ENCODE results near the gene SMTNL1. TPM values are rescaled to one million over a fixed set of nuclear protein-coding genes. Genes with fewer than 3 reads are reported as not detected.

The SMTNL1 gene
- total and polyA plus RNA-seq, 9 of the 15 experiments (the other 6 are each of a cell fraction or from before 2014, with no cell fraction given): not detected

DNA sequence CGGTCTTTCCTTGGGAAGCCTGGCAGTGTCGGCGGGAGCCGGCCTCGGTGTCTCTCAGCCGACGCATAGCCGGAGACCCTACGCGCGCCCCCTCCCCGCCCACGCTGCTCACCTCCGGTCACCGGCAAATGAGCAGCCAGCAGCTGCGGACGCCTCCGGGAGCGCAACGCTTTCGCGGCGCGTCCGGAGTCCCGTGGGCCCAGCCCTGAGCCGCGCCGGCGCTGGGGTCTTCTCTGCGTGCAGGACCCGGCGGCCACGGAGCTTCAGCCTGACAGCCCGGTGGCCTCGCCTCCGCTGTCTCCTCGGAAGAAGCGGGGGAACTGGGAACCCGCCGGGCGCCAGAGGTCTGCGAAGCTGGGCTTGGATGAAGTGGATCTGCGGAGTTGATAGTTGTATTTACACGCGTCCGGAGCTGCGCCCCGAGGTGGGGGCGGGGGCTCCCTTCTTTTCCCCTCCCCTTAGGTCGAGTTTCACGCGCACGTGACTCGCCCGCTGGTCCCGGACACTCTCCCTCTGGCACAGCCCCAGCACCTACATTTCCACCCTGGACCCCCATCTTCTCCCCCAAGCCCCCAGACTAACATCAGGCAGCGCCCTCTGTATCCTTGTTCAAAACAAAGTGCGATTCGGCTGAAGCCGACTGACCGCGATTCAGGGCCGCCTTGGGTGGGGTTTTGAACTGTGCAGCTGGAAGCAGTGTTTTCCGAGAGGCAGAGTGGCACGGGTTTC is 21.9 kb upstream of the SMTNL1 start, which contains the start of gene SLC43A1 (continued):
- TF ChIP-seq, protein P1, sequence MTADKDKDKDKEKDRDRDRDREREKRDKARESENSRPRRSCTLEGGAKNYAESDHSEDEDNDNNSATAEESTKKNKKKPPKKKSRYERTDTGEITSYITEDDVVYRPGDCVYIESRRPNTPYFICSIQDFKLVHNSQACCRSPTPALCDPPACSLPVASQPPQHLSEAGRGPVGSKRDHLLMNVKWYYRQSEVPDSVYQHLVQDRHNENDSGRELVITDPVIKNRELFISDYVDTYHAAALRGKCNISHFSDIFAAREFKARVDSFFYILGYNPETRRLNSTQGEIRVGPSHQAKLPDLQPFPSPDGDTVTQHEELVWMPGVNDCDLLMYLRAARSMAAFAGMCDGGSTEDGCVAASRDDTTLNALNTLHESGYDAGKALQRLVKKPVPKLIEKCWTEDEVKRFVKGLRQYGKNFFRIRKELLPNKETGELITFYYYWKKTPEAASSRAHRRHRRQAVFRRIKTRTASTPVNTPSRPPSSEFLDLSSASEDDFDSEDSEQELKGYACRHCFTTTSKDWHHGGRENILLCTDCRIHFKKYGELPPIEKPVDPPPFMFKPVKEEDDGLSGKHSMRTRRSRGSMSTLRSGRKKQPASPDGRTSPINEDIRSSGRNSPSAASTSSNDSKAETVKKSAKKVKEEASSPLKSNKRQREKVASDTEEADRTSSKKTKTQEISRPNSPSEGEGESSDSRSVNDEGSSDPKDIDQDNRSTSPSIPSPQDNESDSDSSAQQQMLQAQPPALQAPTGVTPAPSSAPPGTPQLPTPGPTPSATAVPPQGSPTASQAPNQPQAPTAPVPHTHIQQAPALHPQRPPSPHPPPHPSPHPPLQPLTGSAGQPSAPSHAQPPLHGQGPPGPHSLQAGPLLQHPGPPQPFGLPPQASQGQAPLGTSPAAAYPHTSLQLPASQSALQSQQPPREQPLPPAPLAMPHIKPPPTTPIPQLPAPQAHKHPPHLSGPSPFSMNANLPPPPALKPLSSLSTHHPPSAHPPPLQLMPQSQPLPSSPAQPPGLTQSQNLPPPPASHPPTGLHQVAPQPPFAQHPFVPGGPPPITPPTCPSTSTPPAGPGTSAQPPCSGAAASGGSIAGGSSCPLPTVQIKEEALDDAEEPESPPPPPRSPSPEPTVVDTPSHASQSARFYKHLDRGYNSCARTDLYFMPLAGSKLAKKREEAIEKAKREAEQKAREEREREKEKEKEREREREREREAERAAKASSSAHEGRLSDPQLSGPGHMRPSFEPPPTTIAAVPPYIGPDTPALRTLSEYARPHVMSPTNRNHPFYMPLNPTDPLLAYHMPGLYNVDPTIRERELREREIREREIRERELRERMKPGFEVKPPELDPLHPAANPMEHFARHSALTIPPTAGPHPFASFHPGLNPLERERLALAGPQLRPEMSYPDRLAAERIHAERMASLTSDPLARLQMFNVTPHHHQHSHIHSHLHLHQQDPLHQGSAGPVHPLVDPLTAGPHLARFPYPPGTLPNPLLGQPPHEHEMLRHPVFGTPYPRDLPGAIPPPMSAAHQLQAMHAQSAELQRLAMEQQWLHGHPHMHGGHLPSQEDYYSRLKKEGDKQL (CRISPR knock-in tag; IDR thresholded peaks at IDR 0.05; ENCODE audit: borderline replicate concordance): no peak
- TF ChIP-seq ZFP1 (CRISPR knock-in tag; IDR thresholded peaks at IDR 0.05): no peak
- TF ChIP-seq UBTF (IDR thresholded peaks at IDR 0.05; ENCODE audit: borderline replicate concordance in 1 of 2, low read depth in 2 of 2, low read length in 2 of 2): no peak; a peak in 3 of 4 replicates
- no peak for TF ChIP-seq KLF1 (tag; IDR thresholded peaks at IDR 0.05)
- TF ChIP-seq MNT (conservative IDR thresholded peaks at IDR 0.05): peak; percentile 81 to 88
- TF ChIP-seq TAF7 (tag; IDR thresholded peaks at IDR 0.05): no peak
- no peak for TF ChIP-seq SMAD1 (IDR thresholded peaks at IDR 0.05; ENCODE audit: low read depth, low read length, partially characterized antibody)
- TF ChIP-seq MIER1 (IDR thresholded peaks at IDR 0.05; ENCODE audit: low read depth): no peak
- no peak for TF ChIP-seq ZNF740 (CRISPR knock-in tag; IDR thresholded peaks at IDR 0.05)
- no peak for TF ChIP-seq ZNF740 (tag; IDR thresholded peaks at IDR 0.05)
- no peak for TF ChIP-seq ZBTB9 (CRISPR knock-in tag; IDR thresholded peaks at IDR 0.05)
- peak; percentile 50; the same call in 1 of the 2 replicates for TF ChIP-seq ARID1B (IDR thresholded peaks at IDR 0.05)
- peak; percentile 72 for TF ChIP-seq CXXC5 (CRISPR knock-in tag; IDR thresholded peaks at IDR 0.05)

Data from K562 (cell line).